Neural cell (in vitro differentiated cells): ENCODE data around the gene RAB27B.

Source experiments
- EZH2 ChIP-seq: fragments of 200-600, 300-800 bp; shearing (Covaris generic), sonication (generic); IDR thresholded peaks from 2 replicates; pipeline ENCODE4 v1.6.1; 2014; ENCODE audit warnings: antibody characterized with exemption, low read length, borderline replicate concordance, mild to moderate bottlenecking; ENCODE audit not compliant: insufficient read depth, poor library complexity, severe bottlenecking
- RAD21 ChIP-seq: fragments of 450-650 bp; conservative IDR thresholded peaks from 2 replicates; pipeline ENCODE4 v1.6.1; 2014; ENCODE audit warnings: antibody characterized with exemption, mild to moderate bottlenecking, moderate library complexity
- REST ChIP-seq: IDR thresholded peaks from 2 replicates; pipeline ENCODE4 v1.6.1; 2012; ENCODE audit warnings: borderline replicate concordance
- TF ChIP-seq, protein P1 (sequence below): fragments of 450-650 bp; IDR thresholded peaks from 2 replicates; pipeline ENCODE4 v1.5.1; 2014; ENCODE audit warnings: antibody characterized with exemption, mild to moderate bottlenecking, moderate library complexity; ENCODE audit not compliant: poor library complexity, severe bottlenecking

GRCh38 chr18:54882318-54882717 is 54.0 kb downstream of the RAB27B start:
- no peak for TF ChIP-seq RAD21
- TF ChIP-seq, protein P1, sequence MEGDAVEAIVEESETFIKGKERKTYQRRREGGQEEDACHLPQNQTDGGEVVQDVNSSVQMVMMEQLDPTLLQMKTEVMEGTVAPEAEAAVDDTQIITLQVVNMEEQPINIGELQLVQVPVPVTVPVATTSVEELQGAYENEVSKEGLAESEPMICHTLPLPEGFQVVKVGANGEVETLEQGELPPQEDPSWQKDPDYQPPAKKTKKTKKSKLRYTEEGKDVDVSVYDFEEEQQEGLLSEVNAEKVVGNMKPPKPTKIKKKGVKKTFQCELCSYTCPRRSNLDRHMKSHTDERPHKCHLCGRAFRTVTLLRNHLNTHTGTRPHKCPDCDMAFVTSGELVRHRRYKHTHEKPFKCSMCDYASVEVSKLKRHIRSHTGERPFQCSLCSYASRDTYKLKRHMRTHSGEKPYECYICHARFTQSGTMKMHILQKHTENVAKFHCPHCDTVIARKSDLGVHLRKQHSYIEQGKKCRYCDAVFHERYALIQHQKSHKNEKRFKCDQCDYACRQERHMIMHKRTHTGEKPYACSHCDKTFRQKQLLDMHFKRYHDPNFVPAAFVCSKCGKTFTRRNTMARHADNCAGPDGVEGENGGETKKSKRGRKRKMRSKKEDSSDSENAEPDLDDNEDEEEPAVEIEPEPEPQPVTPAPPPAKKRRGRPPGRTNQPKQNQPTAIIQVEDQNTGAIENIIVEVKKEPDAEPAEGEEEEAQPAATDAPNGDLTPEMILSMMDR: no peak
- no peak for TF ChIP-seq EZH2
- no peak for TF ChIP-seq REST
